ENCODE data around the gene CRTAC1. TPM values are rescaled to one million over a fixed set of nuclear protein-coding genes. Genes with fewer than 3 reads are reported as not detected.

CRTAC1 gene
- total RNA-seq, 4 donors from 2014 or later: 0.41 to 0.79 TPM; not detected in 2

DNA sequence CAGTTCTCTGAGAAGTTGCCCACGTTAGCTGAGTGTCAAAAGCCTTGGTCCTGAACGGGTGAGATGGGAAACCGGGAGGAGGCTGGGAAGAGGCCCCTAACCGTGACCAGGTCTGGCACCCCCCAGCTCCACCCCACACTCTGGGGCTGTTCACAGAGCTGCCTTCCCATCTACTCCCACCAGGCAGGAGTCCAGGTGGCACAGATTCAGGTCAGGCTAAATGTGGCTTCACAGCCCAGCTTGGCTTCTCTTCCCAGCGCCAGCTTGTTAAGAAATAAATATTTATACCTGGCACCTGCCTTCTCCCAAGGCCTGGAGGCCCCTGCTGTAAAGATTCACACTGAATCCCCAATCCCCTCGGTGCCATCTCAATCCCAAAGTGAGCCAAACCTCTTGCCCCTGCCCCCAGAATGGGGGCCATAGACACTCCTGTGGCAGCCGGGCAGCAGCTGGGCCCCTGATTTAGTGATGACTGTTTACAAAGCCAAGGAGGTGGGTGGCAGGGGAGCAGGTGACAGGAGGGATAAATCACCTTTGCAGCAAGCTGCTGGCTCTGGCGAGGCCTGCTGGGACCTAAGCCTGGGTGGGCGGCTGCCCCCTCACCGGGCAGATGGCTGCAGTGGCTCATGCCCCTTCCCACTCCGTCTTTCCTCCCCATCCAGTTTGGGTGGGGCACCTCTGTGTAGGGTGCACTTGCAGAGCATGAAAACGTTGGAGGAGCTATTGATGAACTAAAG is 108.2 kb downstream of the CRTAC1 start:
- TF ChIP-seq POLR2A (IDR thresholded peaks at IDR 0.05) (no peak), POLR2AphosphoS5 (IDR thresholded peaks at IDR 0.05) (no peak), EP300 (IDR thresholded peaks at IDR 0.05; ENCODE audit: low read depth) (no peak)
- TF ChIP-seq, protein P1, sequence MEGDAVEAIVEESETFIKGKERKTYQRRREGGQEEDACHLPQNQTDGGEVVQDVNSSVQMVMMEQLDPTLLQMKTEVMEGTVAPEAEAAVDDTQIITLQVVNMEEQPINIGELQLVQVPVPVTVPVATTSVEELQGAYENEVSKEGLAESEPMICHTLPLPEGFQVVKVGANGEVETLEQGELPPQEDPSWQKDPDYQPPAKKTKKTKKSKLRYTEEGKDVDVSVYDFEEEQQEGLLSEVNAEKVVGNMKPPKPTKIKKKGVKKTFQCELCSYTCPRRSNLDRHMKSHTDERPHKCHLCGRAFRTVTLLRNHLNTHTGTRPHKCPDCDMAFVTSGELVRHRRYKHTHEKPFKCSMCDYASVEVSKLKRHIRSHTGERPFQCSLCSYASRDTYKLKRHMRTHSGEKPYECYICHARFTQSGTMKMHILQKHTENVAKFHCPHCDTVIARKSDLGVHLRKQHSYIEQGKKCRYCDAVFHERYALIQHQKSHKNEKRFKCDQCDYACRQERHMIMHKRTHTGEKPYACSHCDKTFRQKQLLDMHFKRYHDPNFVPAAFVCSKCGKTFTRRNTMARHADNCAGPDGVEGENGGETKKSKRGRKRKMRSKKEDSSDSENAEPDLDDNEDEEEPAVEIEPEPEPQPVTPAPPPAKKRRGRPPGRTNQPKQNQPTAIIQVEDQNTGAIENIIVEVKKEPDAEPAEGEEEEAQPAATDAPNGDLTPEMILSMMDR (IDR thresholded peaks at IDR 0.05): no peak
- DNase-seq: no peak
- no peaks in the 10 kb centered on the region for H3K4me1 ChIP-seq
- intact Hi-C loops (cut with DNase I; ENCODE audit: low total_unique reads): no loop called here
- H3K36me3 ChIP-seq: no peaks in the 10 kb centered on the region
- WGBS, 2 donors (ENCODE audit: low coverage in 1 of 2): 50% methylated on average over 12 of the region's 12 CpGs; no CpG with 5 or more reads in 1 of the 2 donors
- H3K27ac ChIP-seq: no peak overlapping the region
- H3K27me3 ChIP-seq: peaks cover 31% of the 10 kb centered on the region
- in situ Hi-C loops (cut with MboI; ENCODE audit: low pct_ligation_motif_present in 1 of 4, low pct_unique_long_range_greater_than_20kb in 1 of 4, low sequenced_read_pairs in 3 of 4): loop anchor here in 1 of 4 donors (25.0 kb wide), 1 partner anchor 115 kb away; the partner anchor contains the start of gene CRTAC1
- no peaks in the 10 kb centered on the region for H3K9me3 ChIP-seq
- no peak overlapping the region for H3K4me3 ChIP-seq

DNA sequence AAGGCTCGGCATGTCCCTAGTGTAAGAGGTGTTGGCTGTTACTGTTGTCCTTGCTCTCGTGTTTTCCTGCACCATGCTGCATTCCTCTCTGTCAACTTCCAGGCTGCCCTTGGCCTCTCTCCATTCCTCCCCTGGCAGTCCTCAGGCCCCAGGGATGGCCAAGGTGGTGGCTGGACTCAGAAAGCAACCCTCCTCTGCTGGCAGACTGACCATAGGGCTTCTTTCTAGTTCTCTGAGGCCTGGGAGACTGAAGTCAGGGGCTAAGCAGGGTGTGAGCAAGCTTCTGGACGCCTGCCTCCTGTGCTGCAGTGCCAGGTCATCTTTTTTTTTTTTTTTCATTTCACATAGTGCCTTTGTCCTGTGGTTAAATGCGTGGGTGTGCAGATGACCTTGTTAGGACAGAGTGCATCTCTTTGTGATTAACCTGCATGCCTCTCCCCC is 108.8 kb downstream of the CRTAC1 start:
- intact Hi-C loops (cut with DNase I; ENCODE audit: low total_unique reads) (no loop called here), in situ Hi-C loops (cut with MboI; ENCODE audit: low pct_ligation_motif_present in 1 of 4, low pct_unique_long_range_greater_than_20kb in 1 of 4, low sequenced_read_pairs in 3 of 4) (loop anchor here in 1 of 4 donors (25.0 kb wide), 1 partner anchor 116 kb away; the partner anchor contains the start of gene CRTAC1)
- no peak overlapping the region for H3K27ac ChIP-seq
- DNase-seq: no peak
- H3K27me3 ChIP-seq: peaks cover 29% of the 10 kb centered on the region
- WGBS, 2 donors (ENCODE audit: low coverage in 1 of 2): 32 to 50% methylated on average over 1 to 4 of the region's 4 CpGs
- no peaks in the 10 kb centered on the region for H3K4me1 ChIP-seq
- H3K36me3 ChIP-seq: no peaks in the 10 kb centered on the region
- H3K4me3 ChIP-seq: no peak overlapping the region
- TF ChIP-seq, protein P1 (IDR thresholded peaks at IDR 0.05): no peak
- TF ChIP-seq EP300 (IDR thresholded peaks at IDR 0.05; ENCODE audit: low read depth) (no peak), POLR2AphosphoS5 (IDR thresholded peaks at IDR 0.05) (no peak), POLR2A (IDR thresholded peaks at IDR 0.05) (no peak)
- H3K9me3 ChIP-seq: no peaks in the 10 kb centered on the region

DNA sequence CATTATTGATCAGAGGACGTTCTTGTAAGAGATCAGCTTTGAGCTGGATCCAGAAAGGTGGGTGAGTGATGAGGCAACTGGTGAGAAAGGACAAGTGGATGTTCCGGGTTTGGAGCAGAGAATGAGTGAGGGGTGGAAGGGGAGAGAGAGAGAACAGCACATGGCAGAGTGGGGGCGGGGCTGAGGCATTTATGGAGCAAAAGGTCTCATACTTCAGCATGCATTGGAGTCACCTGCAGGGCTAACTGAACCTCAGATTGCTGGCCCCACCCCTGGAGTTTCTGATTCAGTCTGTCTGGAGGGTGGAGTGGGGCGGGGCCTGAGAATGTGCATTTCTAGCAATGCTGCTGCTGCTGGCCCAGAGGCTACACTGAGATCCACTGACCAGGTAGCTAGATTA is 109.6 kb downstream of the CRTAC1 start:
- Histone ChIP-seq H3K27ac (no peak overlapping the region), H3K4me3 (no peak overlapping the region), H3K9me3 (no peaks in the 10 kb centered on the region), H3K27me3 (peaks cover 24% of the 10 kb centered on the region), H3K4me1 (no peaks in the 10 kb centered on the region), H3K36me3 (no peaks in the 10 kb centered on the region)
- no peak for DNase-seq
- WGBS, 2 donors (ENCODE audit: low coverage in 1 of 2): 38 to 42% methylated on average over 2 to 4 of the region's 4 CpGs
- intact Hi-C loops (cut with DNase I; ENCODE audit: low total_unique reads) (no loop called here), in situ Hi-C loops (cut with MboI; ENCODE audit: low pct_ligation_motif_present in 1 of 4, low pct_unique_long_range_greater_than_20kb in 1 of 4, low sequenced_read_pairs in 3 of 4) (loop anchor here in 1 of 4 donors (25.0 kb wide), 1 partner anchor 116 kb away; the partner anchor contains the start of gene CRTAC1)
- TF ChIP-seq, protein P1 (IDR thresholded peaks at IDR 0.05): no peak
- TF ChIP-seq POLR2AphosphoS5 (IDR thresholded peaks at IDR 0.05) (no peak), POLR2A (IDR thresholded peaks at IDR 0.05) (no peak), EP300 (IDR thresholded peaks at IDR 0.05; ENCODE audit: low read depth) (no peak)

DNA sequence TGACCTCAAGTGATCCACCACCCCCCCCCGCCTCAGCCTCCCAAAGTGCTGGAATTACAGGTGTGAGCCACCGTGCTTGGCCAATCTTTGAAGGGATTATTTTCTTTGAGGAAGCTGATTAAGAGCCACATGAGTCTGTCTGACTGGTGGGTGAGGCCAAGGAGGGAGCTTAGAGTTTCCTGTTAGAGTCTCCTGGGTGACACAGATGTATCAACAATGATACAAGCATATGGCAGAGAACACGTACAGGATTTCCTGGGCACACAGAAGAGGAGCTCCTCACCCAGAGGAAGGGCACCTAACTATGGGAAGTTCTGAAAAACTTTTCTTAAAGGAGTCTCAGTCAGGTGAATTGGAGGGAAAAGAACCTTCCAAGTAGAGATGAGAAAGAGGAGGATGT is 111.4 kb downstream of the CRTAC1 start:
- Histone ChIP-seq H3K27ac (no peak overlapping the region), H3K36me3 (no peaks in the 10 kb centered on the region), H3K4me1 (peaks cover 0 to 2% (median 0%) of the 10 kb centered on the region in 4 donors), H3K27me3 (peaks cover 20% of the 10 kb centered on the region), H3K9me3 (no peaks in the 10 kb centered on the region), H3K4me3 (no peak overlapping the region)
- no peak for TF ChIP-seq POLR2AphosphoS5 (IDR thresholded peaks at IDR 0.05)
- TF ChIP-seq, protein P1 (IDR thresholded peaks at IDR 0.05): no peak
- TF ChIP-seq EP300 (IDR thresholded peaks at IDR 0.05; ENCODE audit: low read depth): no peak
- no peak for TF ChIP-seq POLR2A (IDR thresholded peaks at IDR 0.05)
- intact Hi-C loops (cut with DNase I; ENCODE audit: low total_unique reads): no loop called here
- DNase-seq: no peak
- in situ Hi-C loops (cut with MboI; ENCODE audit: low pct_ligation_motif_present in 1 of 4, low pct_unique_long_range_greater_than_20kb in 1 of 4, low sequenced_read_pairs in 3 of 4): loop anchor here in 3 of 4 donors (10.0 to 25.0 kb wide), 2 partner anchors 118 to 126 kb away; partner anchors contain the start of gene CRTAC1 (in 1 of the 3)
- WGBS, 2 donors (ENCODE audit: low coverage in 1 of 2): 49 to 60% methylated on average over 1 to 3 of the region's 3 CpGs

Data from transverse colon (tissue), 4 donors.